Measurements from ENCODE around the gene GPR183.
A peak's percentile ranks its signal among the peaks of the same experiment; 100 is the strongest.

GPR183 gene

DNA sequence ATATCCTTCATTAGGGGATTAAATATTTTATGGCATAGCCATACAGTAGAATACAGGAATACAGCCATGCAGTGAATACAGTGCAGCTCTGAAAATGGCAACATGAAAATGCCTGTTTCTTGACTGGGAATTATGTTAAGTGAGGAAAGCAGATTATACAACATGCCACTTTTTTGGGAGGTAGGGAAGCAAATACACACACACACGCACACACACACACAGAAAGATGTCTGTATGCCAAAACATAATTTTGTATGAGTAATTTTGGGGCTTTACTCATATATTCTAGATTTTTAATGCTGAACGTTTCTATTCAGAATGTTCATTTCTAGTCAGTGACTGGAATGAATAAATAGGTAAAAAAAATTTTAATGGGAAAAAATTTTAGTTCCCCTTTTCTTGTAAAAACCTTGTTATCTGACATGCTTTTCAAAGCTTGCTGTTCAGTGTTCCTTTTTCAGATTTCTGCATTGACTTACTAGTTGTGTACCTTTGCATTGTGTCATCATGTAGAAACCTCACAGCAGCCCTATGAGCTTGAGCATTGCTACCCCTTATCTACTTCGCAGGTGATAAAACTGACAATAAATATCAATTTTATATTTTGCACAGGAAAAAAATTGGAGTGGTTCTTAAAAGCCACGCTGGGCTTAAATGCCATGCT lies 7.8 kb downstream of the GPR183 start:
- Histone ChIP-seq H3K36me3 (ENCODE audit: control insufficient read depth in 4 of 4, insufficient read depth in 4 of 4, low read length in 3 of 4) (peaks cover 2 to 22% (median 11%) of the 10 kb centered on the region in 4 experiments), H3K27me3 (replicated peaks in 2 of 5; ENCODE audit: control insufficient read depth in 4 of 5, insufficient read depth in 5 of 5, low read length in 4 of 5) (no peaks in the 10 kb centered on the region), H3K27ac (ENCODE audit: insufficient read depth in 1 of 2, low read depth in 1 of 2, low read length in 2 of 2, poor library complexity in 1 of 2, severe bottlenecking in 2 of 2) (no peak overlapping the region), H3K4me3 (ENCODE audit: control insufficient read depth in 1 of 7, extremely low read depth in 1 of 7, insufficient read depth in 4 of 7, low read depth in 2 of 7, low read length in 6 of 7) (no peak overlapping the region), H3K9me3 (ENCODE audit: control extremely low read depth in 1 of 5, control insufficient read depth in 4 of 5, insufficient read depth in 2 of 5, low read depth in 1 of 5, low read length in 4 of 5) (no peaks in the 10 kb centered on the region), H3K4me1 (ENCODE audit: control extremely low read depth in 1 of 4, control insufficient read depth in 4 of 4, insufficient read depth in 4 of 4, low read length in 3 of 4) (peaks cover 9 to 39% (median 20%) of the 10 kb centered on the region in 4 experiments)
- no CpG with 5 or more reads among the region's 4 CpGs for WGBS (ENCODE audit: insufficient coverage)
- ChIA-PET POLR2A (no interaction called here), CTCF (interaction anchor here (0.7 to 1.5 kb wide), 6 partner anchors 11 to 137 kb away, joined by 3 to 5 read pairs (median 3); no protein-coding TSS in a partner anchor)
- peak in 1 of 3 donors; percentile 39 for DNase-seq

DNA sequence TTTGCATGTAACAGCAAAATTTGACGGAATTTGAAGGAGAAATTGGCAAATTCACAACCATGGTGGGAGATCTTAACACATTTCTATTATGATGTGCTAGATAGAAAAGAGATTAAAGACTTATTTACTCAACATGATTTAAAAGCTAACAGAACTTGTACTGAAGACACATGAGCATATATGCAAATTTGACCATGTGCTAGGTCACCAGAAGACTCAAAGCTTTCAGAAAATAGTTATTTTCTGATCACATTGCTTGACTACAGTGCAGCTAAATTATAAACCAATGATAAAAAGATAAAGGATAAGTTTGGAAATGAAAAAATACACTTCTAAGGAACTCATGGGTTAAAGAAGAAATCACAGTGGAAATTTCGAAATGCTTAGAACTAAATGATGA lies 9.1 kb downstream of the GPR183 start:
- ChIA-PET CTCF (interaction anchor here (1.0 to 1.6 kb wide), 5 partner anchors 13 to 139 kb away, joined by 3 to 4 read pairs (median 3); no protein-coding TSS in a partner anchor), POLR2A (interaction anchor here (0.9 kb wide), 1 partner anchor 98 kb away, joined by 3 read pairs; no protein-coding TSS in a partner anchor)
- H3K27me3 ChIP-seq (replicated peaks in 2 of 5; ENCODE audit: control insufficient read depth in 4 of 5, insufficient read depth in 5 of 5, low read length in 4 of 5): no peaks in the 10 kb centered on the region
- H3K9me3 ChIP-seq (ENCODE audit: control extremely low read depth in 1 of 5, control insufficient read depth in 4 of 5, insufficient read depth in 2 of 5, low read depth in 1 of 5, low read length in 4 of 5): no peaks in the 10 kb centered on the region
- no peak overlapping the region for H3K4me3 ChIP-seq (ENCODE audit: control insufficient read depth in 1 of 7, extremely low read depth in 1 of 7, insufficient read depth in 4 of 7, low read depth in 2 of 7, low read length in 6 of 7)
- WGBS (ENCODE audit: insufficient coverage): 88% methylated on average over 1 of the region's 2 CpGs
- no peak overlapping the region for H3K27ac ChIP-seq (ENCODE audit: insufficient read depth in 1 of 2, low read depth in 1 of 2, low read length in 2 of 2, poor library complexity in 1 of 2, severe bottlenecking in 2 of 2)
- H3K4me1 ChIP-seq (ENCODE audit: control extremely low read depth in 1 of 4, control insufficient read depth in 4 of 4, insufficient read depth in 4 of 4, low read length in 3 of 4): peaks cover 7 to 33% (median 17%) of the 10 kb centered on the region in 4 experiments
- no peak for DNase-seq
- H3K36me3 ChIP-seq (ENCODE audit: control insufficient read depth in 4 of 4, insufficient read depth in 4 of 4, low read length in 3 of 4): peaks cover 4 to 23% (median 9%) of the 10 kb centered on the region in 4 experiments

DNA sequence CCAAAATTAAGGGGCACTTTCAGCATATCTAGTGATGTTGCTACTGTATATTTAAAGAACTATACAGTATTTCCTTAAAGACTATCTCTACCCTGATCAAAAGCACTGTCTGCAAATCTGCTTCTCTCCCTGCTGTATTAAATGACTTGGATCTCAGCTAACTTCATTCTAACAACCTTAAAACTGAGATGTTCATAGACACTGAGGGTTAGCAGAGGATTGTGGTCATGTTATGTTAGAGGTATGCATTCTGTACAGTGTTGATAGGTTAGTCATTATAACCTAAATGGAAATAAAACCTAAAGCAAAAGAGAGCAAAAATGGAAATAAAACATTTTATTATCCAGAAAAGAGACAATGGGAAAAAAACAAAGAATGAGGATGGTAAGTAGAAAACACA lies 9.9 kb downstream of the GPR183 start:
- H3K36me3 ChIP-seq (ENCODE audit: control insufficient read depth in 4 of 4, insufficient read depth in 4 of 4, low read length in 3 of 4): peaks cover 7 to 24% (median 12%) of the 10 kb centered on the region in 4 experiments
- no peak overlapping the region for H3K4me3 ChIP-seq (ENCODE audit: control insufficient read depth in 1 of 7, extremely low read depth in 1 of 7, insufficient read depth in 4 of 7, low read depth in 2 of 7, low read length in 6 of 7)
- no peak for DNase-seq
- H3K9me3 ChIP-seq (ENCODE audit: control extremely low read depth in 1 of 5, control insufficient read depth in 4 of 5, insufficient read depth in 2 of 5, low read depth in 1 of 5, low read length in 4 of 5): no peaks in the 10 kb centered on the region
- H3K27me3 ChIP-seq (replicated peaks in 2 of 5; ENCODE audit: control insufficient read depth in 4 of 5, insufficient read depth in 5 of 5, low read length in 4 of 5): no peaks in the 10 kb centered on the region
- H3K4me1 ChIP-seq (ENCODE audit: control extremely low read depth in 1 of 4, control insufficient read depth in 4 of 4, insufficient read depth in 4 of 4, low read length in 3 of 4): peaks cover 7 to 29% (median 17%) of the 10 kb centered on the region in 4 experiments
- no peak overlapping the region for H3K27ac ChIP-seq (ENCODE audit: insufficient read depth in 1 of 2, low read depth in 1 of 2, low read length in 2 of 2, poor library complexity in 1 of 2, severe bottlenecking in 2 of 2)
- POLR2A ChIA-PET: interaction anchor here (0.5 to 0.9 kb wide), 2 partner anchors 98 to 284 kb away, joined by 3 read pairs; no protein-coding TSS in a partner anchor
- CTCF ChIA-PET: interaction anchor here (1.0 to 1.6 kb wide), 7 partner anchors 10 to 140 kb away, joined by 3 to 6 read pairs (median 4); partner anchors contain the start of gene GPR183

DNA sequence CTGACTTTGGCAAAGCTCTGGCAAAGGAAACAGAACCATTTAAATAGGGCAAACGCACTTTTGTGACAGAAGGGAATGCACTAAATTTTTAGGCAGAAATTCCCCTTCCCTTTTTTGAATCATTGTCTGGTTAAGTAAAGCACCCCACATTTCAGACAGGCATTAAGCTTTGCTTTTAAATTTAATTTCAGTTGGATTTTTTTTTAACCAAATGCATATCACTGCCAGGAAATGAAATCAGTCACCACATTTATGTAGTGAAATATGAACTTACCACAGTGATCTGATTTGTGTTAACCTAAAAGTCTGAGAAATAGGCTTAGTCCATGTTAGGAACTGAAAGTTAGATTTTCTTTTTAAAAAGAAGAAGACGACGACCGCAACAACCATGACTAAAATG lies 10.8 kb downstream of the GPR183 start:
- POLR2A ChIA-PET: interaction anchor here (0.6 kb wide), 1 partner anchor 29 kb away, joined by 3 read pairs; no protein-coding TSS in a partner anchor
- Histone ChIP-seq H3K4me3 (ENCODE audit: control insufficient read depth in 1 of 7, extremely low read depth in 1 of 7, insufficient read depth in 4 of 7, low read depth in 2 of 7, low read length in 6 of 7) (no peak overlapping the region), H3K27ac (ENCODE audit: insufficient read depth in 1 of 2, low read depth in 1 of 2, low read length in 2 of 2, poor library complexity in 1 of 2, severe bottlenecking in 2 of 2) (no peak overlapping the region), H3K4me1 (ENCODE audit: control extremely low read depth in 1 of 4, control insufficient read depth in 4 of 4, insufficient read depth in 4 of 4, low read length in 3 of 4) (peaks cover 3 to 28% (median 15%) of the 10 kb centered on the region in 4 experiments), H3K27me3 (replicated peaks in 2 of 5; ENCODE audit: control insufficient read depth in 4 of 5, insufficient read depth in 5 of 5, low read length in 4 of 5) (no peaks in the 10 kb centered on the region), H3K36me3 (ENCODE audit: control insufficient read depth in 4 of 4, insufficient read depth in 4 of 4, low read length in 3 of 4) (peaks cover 7 to 24% (median 12%) of the 10 kb centered on the region in 4 experiments), H3K9me3 (ENCODE audit: control extremely low read depth in 1 of 5, control insufficient read depth in 4 of 5, insufficient read depth in 2 of 5, low read depth in 1 of 5, low read length in 4 of 5) (no peaks in the 10 kb centered on the region)
- CTCF ChIA-PET: interaction anchor here (0.6 to 1.6 kb wide), 5 partner anchors 11 to 113 kb away, joined by 3 to 6 read pairs (median 4); no protein-coding TSS in a partner anchor
- 67% methylated on average over 1 of the region's 4 CpGs for WGBS (ENCODE audit: insufficient coverage)
- no peak for DNase-seq

DNA sequence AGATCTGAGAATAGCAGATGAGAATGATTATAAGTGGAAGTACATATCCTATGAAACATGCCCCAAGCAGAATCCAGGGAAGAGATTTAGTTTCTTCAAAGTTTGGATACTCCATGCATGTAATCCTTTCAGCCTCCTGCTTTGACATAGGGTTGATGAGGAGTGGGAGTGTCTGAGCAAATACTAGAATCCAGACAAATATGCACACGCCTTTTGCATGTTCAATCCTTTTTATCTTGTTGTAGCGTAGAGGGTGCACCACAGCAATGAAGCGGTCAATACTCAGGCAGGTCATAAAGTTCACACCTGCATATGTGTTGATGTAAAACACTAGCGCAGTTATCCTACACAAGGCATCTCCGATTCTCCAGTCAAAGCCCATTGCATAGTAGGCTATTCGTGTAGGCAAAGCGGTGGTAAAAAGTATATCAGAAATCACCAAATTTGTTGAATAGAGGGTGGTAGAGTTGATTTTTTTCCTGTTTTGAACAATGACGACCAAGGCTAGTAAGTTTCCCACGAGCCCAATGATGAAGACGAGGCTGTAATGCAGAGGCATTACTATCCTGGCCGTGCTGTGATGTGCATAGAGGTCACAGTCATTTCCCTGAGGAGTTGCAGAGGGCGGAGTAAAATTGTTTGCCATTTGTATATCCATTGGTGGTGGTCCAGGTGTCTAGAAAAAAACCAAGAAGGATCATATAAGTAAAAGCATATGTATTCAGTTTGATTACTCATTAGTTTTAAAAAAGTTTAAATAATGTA lies 11.5 kb downstream of the GPR183 start:
- DNase-seq: no peak
- no peaks in the 10 kb centered on the region for H3K27me3 ChIP-seq (replicated peaks in 2 of 5; ENCODE audit: control insufficient read depth in 4 of 5, insufficient read depth in 5 of 5, low read length in 4 of 5)
- WGBS (ENCODE audit: insufficient coverage): over 99% methylated on average over 11 of the region's 12 CpGs
- no peak overlapping the region for H3K4me3 ChIP-seq (ENCODE audit: control insufficient read depth in 1 of 7, extremely low read depth in 1 of 7, insufficient read depth in 4 of 7, low read depth in 2 of 7, low read length in 6 of 7)
- peaks cover 3 to 28% (median 13%) of the 10 kb centered on the region in 4 experiments for H3K4me1 ChIP-seq (ENCODE audit: control extremely low read depth in 1 of 4, control insufficient read depth in 4 of 4, insufficient read depth in 4 of 4, low read length in 3 of 4)
- peaks cover 7 to 22% (median 12%) of the 10 kb centered on the region in 4 experiments for H3K36me3 ChIP-seq (ENCODE audit: control insufficient read depth in 4 of 4, insufficient read depth in 4 of 4, low read length in 3 of 4)
- POLR2A ChIA-PET: no interaction called here
- no peaks in the 10 kb centered on the region for H3K9me3 ChIP-seq (ENCODE audit: control extremely low read depth in 1 of 5, control insufficient read depth in 4 of 5, insufficient read depth in 2 of 5, low read depth in 1 of 5, low read length in 4 of 5)
- H3K27ac ChIP-seq (ENCODE audit: insufficient read depth in 1 of 2, low read depth in 1 of 2, low read length in 2 of 2, poor library complexity in 1 of 2, severe bottlenecking in 2 of 2): no peak overlapping the region
- CTCF ChIA-PET: interaction anchor here (1.5 kb wide), 2 partner anchors 13 to 119 kb away, joined by 3 to 6 read pairs; no protein-coding TSS in a partner anchor

DNA sequence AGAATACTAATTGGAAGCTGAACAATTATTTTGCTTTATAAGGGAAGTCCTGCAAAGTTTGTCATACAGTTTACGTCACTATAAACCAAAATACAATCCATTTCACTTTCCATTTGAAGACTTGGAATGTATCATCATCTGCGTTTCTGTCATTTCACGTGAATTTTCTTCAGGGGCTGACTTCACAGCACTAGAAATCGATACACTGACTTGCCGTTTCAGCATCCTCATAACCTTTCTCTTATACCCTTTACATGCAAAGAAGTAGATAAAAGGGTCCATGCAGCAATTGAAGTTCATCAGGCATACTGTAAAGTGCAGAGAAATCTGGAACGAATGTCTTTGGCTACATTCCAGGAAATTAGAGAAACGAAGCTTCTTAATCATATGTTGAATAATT lies 12.2 kb downstream of the GPR183 start:
- no peaks in the 10 kb centered on the region for H3K27me3 ChIP-seq (replicated peaks in 2 of 5; ENCODE audit: control insufficient read depth in 4 of 5, insufficient read depth in 5 of 5, low read length in 4 of 5)
- 100% methylated on average over 4 of the region's 7 CpGs for WGBS (ENCODE audit: insufficient coverage)
- H3K27ac ChIP-seq (ENCODE audit: insufficient read depth in 1 of 2, low read depth in 1 of 2, low read length in 2 of 2, poor library complexity in 1 of 2, severe bottlenecking in 2 of 2): no peak overlapping the region
- no peaks in the 10 kb centered on the region for H3K9me3 ChIP-seq (ENCODE audit: control extremely low read depth in 1 of 5, control insufficient read depth in 4 of 5, insufficient read depth in 2 of 5, low read depth in 1 of 5, low read length in 4 of 5)
- ChIA-PET CTCF (interaction anchor here (1.5 kb wide), 1 partner anchor 119 kb away, joined by 3 read pairs; no protein-coding TSS in a partner anchor), POLR2A (no interaction called here)
- DNase-seq: no peak
- H3K4me1 ChIP-seq (ENCODE audit: control extremely low read depth in 1 of 4, control insufficient read depth in 4 of 4, insufficient read depth in 4 of 4, low read length in 3 of 4): peaks cover 3 to 25% (median 13%) of the 10 kb centered on the region in 4 experiments
- H3K4me3 ChIP-seq (ENCODE audit: control insufficient read depth in 1 of 7, extremely low read depth in 1 of 7, insufficient read depth in 4 of 7, low read depth in 2 of 7, low read length in 6 of 7): no peak overlapping the region
- peaks cover 7 to 24% (median 13%) of the 10 kb centered on the region in 4 experiments for H3K36me3 ChIP-seq (ENCODE audit: control insufficient read depth in 4 of 4, insufficient read depth in 4 of 4, low read length in 3 of 4)

Measured in common myeloid progenitor, CD34-positive (primary cell).